ENCODE measurements around the gene ADAT3.

GRCh38 chr19:1925544-1925943 lies 20.3 kb downstream of the ADAT3 start:
- TF ChIP-seq CTCF (IDR thresholded peaks at IDR 0.05; ENCODE audit: insufficient read depth, low read depth, low read length) (no peak), EZH2 (IDR thresholded peaks at IDR 0.05; ENCODE audit: insufficient read depth, low read length) (no peak)
